Suppressor macrophage treated with lipopolysaccharide for 1 hour (primary cell): ENCODE data around the gene BIRC7.
A peak's percentile ranks its signal among the peaks of the same experiment; 100 is the strongest.

Source experiments
- DNase-seq, 3 donors: peaks; one replicate each; pipeline ENCODE4 v3.0.0-alpha.2; 2020 to 2022

Gene BIRC7

DNA sequence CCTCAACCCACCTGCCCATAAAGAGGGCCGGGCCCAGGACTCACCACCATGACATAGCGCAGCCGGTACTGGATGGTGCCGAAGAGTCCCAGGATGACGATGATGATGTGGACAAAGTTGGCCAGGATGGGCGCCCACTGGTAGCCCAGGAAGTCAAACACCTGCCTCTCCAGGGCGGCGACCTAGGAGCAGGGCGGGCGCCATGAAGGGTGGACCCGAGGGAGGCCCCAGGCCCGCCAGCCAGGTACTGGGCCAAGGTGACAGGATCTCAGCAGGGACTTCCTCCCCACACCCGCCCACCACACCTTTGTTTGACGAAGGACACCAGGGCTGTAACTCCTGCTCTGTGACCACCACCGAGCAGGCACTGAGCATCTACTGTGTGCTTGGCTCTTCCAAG lies 14.2 kb downstream of the BIRC7 start:
- DNase-seq: no peak

DNA sequence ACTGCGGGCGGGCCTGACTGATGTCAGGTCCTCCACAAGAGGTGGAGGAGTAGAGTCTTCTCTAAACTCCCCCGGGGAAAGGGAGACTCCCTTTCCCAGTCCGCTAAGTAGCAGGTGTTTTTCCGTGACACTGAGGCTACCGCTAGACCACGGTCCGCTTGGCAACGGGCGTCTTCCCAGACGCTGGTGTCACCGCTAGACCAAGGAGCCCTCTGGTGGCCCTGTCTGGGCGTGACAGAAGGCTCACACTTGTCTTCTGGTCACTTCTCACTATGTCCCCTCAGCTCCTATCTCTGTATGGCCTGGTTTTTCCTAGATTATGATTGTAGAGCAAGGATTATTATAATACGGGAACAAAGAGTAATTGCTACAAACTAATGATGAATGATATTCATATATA lies 15.6 kb downstream of the BIRC7 start:
- DNase-seq: peak in 1 of 3 donors; percentile 4

DNA sequence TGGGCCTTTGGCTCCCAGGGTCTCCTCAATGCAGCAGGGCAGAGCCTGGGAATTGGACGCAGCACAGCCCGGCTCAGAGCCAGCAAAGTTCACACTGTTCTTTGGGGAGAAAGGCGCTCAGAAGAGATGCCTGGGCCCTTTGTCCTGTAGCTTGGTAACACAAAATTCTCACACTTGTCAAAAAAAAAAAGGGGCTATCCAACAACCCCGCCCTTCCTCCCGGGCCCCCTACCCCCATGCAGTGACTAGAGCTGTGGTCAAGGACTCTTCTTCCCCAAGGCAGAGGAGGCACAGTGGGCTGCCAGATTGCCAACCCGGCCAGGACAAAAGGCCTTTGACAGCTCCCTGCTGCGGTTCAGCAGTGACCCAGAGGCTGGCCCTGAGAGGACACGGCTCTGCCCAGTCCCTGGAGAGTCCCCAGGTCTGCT lies 16.6 kb downstream of the BIRC7 start:
- no peak for DNase-seq

DNA sequence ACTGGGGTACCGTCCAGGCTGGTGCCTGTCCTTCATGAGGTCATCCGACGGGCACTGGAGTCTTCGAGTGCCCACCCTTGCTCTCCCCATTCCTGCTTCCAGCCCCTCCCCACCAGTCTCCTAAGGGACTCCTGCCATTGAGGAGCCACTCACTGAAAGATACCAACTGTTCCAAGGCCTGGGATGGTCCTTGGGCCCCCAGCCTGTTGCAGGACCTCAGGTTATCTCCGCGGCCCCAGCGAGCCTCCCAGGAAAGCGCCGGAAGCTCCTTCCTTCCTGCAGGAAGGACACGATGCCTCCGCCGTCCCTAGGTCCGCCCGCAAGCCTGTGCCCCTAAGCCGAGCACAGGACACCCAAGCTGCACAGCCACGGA lies 17.3 kb downstream of the BIRC7 start:
- DNase-seq: no peak

DNA sequence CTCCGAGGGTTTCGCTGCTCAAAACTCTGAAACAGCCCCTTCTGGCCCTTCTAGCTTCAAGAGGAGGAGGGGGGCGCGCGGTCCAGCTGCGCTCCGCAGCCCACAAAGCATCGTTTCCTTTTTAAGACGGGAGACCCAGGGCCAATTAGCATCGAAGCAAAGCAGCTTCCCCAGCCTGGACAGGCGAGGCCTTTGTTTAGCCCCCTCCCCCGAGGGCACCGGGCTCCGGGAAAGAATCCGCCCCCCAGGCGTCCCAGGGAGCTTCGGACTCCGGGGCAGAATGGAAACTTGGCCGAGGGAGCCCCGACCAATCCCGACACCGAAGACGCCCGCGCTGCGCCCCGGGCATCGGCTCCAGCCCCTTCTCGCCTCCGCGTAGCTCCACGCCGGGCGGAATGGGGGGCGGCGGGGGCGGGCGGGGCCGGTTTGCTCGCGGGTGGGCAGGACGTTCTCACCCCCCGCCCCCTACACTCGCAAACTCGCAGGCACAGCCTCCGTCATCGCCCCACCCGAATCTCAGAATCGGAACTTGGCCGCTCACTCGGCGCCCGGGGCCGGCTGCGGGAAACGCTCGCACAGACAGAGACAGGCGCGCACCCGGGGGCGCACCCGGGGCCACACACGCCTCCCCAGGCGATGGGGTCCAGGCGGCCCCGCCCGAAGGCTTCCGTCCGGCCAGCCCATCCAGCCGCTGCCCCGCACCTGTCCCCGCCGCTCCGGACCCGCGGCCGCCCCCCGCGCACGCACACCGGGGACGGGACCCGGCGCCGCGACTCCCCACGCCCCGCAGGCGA lies 17.9 kb downstream of the BIRC7 start:
- peak in 1 of 3 donors; percentile 27 for DNase-seq

DNA sequence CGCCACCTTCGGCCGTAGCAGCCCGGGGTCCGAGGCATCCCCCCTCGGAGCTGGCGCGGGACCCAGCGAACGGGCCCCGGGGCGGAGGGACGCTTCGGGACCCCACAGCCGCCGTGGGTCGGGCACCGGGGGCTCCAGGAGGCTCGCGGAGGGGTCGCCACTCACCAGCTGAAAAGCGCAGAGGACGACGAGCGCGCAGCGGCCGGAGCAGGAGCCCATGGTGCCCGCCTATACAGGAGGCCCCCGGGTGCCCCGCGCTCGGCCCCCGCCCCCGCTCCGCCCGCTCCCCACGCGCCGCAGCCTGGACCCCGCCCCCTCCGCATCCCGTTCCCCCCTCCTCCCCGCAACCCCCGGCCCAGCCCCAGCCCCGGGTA lies 18.5 kb downstream of the BIRC7 start, which contains the start of gene NKAIN4:
NKAIN4 (minus strand) TSS at position 232 of the 374 bp plus-strand sequence; CDS start at position 219, 13 bp downstream.
- no peak for DNase-seq

DNA sequence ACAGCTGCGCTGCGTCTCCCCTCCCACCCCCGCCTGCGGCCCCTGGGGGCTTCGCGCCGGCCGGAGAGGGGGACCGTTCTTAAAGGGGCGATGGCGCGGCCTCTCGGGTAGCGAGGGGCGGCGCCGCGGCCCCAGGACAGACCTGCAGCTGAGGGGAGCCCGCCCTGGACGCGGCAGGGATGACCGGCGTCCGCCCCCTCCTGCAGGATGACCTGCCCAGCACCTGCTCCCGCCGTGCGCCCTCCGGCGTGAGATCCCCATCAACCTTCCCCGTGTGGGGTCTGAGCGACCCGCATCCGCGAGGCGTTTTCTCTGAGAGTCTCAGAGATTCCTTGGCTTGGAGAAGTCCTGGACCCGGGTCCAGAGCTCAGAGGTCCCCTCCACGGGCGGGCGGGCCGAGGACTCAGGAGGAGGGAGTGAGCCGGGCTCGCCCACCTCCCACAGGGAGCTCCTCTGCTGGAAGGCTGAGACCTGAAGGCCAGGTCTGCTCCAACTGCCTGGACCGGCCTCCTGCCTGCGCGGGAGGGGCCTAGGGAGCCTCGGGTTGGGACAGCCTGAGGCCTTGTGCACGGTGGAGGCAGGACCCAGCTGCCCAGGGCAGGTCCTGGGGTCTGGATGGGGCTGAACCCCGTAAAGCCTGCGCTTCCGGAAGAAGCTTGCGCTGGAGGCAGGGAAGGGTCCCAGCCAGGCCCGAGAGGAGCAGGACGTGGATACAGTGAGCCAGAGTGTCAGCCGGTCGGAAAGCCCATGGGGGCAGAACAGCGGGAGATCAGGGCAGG lies 19.1 kb downstream of the BIRC7 start:
- DNase-seq: no peak

DNA sequence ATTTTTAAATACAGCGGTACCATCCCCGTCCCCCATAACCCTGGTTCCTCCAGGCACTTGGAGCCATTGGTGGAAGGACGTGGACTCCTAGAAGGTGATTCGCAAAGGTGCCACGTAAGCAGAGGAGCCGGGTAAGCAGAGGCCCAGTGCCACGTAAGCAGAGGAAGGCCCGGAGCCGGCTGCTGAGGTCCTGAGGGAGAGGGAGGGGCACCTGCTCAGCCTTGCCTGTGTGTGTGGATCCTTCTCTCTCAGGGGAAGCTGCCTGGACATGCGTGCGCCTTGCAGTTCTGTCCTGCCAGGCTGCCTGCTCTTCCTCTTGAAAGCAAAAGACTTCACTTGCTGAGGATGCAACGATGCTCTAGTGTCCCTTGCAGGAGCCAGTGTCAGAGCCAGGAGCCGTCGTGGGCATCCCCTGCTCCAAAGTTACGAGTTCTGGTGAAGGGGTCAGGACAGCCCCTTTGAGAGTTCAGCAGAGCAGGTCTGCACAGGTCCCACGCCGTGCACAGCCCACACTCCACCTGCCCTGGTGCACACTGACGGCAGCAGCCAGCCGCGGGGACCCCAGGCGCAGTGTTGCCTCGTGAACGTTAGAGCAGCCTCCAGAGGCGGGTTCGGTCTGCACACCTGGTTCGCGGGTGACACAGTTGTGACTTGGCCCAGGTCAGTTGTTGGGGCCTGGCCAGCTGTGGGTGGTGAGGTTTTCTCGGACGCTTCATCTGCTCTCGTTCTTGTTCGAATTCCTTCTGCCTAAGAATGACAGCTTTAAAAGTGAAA lies 20.4 kb downstream of the BIRC7 start:
- DNase-seq: no peak

DNA sequence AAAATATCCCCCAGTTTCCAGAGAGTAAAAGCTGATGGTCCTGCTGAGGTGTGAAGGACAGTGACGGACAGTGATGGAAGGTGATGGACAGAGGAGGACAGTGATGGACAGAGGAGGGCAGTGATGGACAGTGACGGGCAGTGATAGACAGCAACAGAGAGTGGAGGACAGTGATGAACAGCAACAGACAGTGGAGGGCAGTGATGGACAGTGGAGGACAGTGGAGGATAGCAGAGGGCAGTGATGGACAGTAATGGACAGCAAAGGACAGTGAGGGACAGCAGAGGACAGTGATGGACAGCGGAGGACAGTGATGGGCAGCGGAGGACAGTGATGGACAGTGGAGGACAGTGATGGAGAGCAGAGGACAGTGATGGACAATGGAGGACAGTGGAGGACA lies 21.2 kb downstream of the BIRC7 start:
- DNase-seq: no peak

DNA sequence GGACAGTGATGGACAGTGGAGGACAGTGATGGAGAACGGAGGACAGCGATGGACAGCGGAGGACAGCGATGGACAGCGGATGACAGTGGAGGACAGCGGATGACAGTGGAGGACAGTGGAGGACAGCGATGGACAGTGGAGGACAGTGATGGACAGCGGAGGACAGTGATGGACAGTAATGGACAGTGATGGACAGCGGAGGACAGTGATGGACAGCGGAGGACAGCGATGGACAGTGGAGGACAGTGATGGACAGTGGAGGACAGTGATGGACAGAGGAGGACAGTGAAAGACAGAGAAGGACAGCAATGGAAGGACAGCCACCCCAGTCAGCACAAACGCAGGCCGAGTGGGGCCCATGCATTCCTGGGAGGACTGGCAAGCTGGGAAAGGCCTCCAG lies 21.9 kb downstream of the BIRC7 start:
- no peak for DNase-seq

DNA sequence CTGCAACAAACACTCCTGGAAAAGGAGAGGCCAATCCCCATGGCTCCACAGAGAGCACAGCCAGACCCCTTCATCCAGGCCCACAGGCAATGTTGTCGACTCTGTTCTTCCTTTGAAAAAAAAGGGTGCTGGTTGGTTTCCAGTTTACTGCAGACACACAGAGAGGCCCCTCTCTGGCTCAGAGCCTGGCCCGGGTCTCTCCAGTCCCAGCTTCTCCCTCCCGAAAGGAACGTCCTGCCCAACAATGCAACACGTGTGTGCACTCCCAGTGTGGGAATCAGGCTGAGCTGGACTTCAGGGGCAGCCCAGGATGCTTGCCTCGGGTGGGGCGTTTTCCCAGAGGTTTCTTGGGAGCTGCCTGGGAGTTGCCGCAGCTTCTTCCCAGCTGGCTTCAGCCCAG lies 23.1 kb downstream of the BIRC7 start:
- no peak for DNase-seq

DNA sequence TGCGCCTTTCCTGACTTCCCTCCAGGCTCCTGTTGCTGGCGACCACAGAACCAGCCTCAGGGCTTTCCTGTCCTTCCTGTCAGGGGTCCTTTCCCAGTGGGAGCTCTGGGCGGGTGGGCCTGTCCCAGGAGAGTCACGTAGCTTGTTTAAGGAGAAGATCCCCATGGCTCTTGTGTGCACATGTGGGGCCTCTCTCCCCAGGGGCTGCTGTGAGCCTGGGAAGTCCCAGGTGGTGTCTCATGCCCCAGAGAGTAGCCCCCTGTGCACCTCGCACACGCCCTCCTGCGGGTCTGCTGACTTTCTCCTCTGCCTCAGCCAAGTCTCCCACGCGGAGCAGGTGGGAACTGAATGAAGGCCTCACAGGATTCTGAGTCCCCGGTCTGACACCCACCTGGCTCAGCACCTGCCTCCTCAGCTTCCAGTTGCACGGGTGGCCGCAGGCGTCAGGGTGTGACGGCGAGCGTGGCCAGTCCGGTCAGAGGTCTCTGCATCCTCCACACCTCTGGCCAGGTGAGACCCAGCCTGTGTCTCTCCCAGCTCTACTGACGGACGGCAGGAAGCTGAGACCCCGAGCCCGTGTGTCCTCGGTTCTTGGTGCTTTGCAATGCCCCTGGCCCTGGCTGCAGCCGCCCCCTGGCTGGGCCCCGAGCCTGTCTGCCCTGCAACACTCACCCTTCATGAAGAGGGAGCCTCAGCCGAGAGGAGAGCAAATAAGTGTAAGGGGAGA lies 24.2 kb downstream of the BIRC7 start:
- no peak for DNase-seq

DNA sequence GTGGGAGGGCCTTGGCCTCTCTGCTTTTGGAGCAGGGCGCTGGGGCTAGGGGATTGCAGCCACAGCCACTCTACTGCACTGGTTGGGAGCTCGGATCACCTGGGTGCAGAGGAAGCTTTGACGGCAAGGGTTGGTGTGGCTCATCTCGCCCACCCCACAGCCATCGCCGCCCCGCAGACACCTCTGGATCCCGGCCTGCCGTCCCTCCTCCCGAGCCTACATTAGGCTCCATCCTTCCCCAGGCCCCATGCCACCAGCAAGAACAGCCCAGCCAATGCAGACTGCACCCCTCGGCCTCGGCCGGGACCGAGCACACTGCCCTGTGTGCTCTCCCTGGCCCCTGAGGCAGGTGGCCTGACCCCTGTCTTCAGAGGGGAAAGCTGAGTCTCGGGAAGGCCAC lies 24.8 kb downstream of the BIRC7 start:
- no peak for DNase-seq

DNA sequence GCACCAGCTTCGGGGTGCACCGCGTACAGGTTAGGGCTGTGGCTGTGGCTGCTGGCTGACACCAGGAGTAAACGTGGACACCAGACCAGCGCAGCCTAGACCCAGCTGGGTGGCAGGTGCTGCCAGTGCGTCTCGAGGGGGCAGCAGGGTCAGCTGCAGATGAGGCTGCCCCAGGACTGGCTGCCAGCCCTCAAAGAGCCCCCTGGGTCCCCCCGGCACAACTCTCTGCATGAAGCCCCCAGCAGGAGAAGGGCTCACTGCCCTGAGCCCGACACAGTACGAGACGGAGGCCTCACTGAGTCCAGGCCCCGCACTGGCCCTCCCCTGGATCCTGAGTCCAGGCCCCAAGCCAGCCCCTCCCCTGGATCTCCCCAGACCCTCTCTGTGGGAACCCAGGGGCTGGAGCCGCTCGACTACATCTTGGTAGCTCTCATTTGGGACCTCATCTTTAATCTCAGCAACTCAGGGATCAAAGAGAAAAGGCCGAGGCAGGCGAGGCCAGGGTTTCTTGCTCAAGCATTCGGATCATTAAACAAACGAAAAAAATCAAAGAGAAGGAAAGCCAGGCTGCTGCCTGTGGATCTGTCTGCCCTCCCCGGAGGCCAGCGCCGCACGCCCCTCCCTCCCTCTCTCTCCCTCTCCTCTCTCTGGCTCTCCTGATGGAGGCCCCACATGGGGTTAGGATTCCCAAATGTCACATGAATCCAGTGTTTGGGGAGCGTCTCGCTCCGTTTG lies 25.5 kb downstream of the BIRC7 start:
- DNase-seq: no peak

DNA sequence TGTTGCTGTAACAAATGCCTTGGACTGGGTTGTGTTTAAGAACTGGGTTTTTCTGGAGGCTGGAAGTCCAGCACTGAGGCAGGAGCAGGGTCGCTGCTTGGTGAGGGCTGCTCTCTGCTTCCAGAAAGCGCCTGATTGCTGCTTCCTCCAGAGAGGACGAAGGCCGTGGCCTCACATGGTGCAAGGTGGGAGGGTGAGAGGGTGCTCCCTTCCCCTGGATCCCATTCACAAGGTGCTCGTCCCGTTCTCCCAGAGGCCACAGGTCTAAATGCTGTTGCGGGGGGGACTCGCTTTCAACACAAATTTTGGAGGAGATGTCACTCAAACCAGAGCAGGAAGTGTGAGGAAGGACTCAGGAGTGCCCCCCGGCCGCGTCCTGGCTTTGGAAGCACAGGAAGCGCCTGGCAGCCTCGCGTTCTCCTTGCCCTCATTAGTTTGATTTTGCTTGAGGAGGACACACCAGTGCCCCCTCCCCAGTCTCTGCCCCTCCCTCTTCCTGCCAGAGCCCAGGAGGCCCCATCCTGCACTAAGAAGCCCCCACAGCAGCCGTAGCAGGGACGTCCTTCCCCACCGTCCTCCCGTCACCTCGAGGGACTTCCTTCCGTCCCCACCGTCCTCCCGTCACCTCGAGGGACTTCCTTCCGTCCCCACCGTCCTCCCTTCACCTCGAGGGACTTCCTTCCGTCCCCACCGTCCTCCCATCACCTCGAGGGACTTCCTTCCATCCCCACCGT lies 26.3 kb downstream of the BIRC7 start:
- DNase-seq: no peak

DNA sequence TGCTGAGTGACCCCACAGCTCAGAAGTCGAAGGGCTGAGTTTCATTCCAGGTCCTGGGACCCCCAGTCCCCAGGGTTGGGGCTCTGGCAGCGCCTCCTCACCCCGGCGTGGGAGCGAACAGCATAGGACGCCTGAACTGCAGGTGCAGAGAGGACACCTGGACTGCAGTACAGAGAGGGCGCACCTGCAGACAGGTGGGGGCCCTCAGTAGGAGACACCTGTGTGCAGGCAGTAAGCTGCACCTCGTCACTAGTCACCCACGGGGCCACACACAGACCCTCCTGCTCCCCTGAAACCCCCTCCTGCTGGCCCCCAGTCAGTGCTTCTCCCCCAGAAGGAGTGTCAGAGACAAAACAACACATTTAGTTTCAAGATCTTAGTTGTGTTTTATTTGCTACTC lies 27.1 kb downstream of the BIRC7 start:
- no peak for DNase-seq

DNA sequence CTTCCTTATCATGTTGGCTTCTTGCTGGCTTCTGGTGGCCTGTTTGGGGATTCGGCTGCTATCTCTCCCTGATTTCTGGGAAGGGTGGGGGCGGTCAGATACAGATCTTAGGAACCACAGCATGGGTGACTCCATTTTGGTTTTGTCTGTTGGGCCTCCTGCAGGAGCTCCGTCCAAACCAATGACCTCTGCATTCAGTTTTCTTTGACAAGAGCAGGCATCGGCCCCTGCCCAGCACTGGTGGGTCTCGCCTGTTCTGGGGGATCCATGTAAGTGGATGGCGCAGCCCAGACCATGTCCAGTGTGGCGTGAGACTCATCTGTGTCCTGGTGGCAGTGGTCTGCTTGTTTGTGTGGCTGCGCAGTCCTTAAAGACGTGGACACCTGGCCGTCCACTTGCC lies 28.3 kb downstream of the BIRC7 start:
- DNase-seq: no peak

DNA sequence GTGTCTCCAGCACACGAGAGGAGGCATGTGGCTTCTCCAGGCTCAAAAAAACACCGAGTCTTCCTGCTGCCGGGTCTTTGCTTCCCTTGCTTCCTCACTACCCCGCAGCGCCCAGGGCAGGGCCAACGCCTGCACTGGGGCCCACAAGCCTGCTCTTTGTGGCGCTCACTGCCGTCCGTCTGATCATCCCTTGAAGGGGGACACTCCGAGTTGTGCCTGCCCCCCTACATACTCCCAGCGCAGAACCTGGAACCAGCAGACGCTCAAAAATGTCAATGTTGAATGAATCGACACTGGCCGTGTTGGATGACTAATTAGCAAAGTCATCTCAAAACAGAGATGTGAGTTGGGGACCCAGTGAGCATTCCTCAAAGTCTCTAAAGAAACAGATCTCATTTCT lies 28.8 kb downstream of the BIRC7 start:
- no peak for DNase-seq

DNA sequence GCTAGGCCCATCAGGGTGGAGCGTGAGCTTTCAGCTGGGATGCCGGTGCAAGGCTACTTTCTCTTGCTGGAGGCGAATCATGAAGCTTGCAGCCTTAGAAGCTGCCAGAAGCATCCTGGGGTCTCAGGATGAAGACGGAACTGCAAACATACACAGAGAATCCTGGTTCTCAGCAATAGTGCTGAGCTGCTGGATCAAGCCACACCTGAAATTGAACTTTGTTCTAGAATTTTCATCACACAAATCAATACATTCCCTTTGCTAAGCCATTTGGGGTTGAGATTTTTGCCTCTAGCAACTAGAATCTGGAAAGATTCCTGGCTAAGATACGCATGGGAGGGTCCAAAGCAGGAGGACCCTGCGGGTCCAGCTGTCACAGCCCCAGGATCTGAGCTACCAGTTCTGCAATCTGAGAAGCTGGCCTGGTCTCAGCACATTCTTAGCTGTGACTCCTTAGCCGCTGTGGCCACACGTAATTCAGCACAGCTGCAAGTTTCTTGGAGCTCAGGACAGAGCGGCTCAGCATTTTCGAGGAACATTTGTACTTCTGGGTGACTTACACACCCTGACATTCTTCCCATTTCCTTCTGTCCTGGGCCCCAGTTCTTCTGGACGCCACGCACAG lies 30.3 kb downstream of the BIRC7 start:
- no peak for DNase-seq

DNA sequence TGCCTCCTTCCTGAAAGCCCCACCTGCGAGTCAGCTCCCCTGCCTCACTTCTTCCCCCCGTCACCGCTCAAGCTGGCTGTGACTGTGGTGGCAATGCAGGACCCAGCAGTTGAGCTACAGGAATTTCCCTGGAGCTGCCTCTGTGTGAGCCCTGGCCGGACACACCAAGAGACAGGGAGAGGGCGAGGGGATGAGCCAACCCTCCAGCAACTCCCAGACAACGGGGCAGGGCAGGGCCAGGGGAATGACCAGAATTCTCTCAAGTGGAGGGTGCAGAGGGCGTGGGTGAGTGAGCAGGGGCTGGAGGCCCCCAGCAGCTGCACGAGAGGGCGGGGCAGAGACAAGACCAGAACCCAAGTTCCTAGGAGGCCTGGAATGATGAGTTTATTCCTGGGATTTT lies 32.0 kb downstream of the BIRC7 start:
- no peak for DNase-seq

DNA sequence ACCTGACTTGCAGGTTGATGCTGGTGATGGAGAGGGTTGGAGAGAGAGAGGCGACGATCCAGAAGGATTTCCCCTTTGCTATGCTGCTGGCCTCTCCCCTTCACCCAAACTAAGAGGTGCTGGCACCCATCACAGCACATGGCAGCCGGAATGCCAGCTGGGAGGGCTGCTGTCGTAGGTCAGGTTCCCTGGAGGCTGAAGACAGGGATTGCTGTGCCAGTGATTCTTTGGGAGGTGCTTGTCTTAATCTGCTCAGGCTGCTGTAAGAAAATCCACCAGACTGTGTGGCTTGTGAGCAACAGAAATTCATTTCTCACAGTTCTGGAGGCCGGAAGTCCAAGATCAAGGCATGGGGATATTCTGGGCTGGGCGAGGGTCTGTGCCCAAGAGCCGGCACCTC lies 32.6 kb downstream of the BIRC7 start:
- no peak for DNase-seq
